Smooth muscle cell (in vitro differentiated cells): ENCODE measurements around the gene CIP2A. TPM values are rescaled to one million over a fixed set of nuclear protein-coding genes. Genes with fewer than 3 reads are reported as not detected.

Experiments used
- DNase-seq: peaks from one replicate; lab custom pipeline; 2025; ENCODE audit not compliant: unreplicated experiment; lab: John Stamatoyannopoulos, UW
- H2AFZ ChIP-seq: fragments of 200-600 bp; sonication (generic); 2 replicates; pipeline ENCODE4 v1.6.0; 2016; ENCODE audit warnings: antibody characterized with exemption, low read depth, mild to moderate bottlenecking
- H3F3A ChIP-seq: fragments of 200-600 bp; sonication (generic); 2 replicates; pipeline ENCODE4 v1.6.0; 2017; ENCODE audit warnings: antibody characterized with exemption, low read depth
- H3K27ac ChIP-seq: fragments of 200-600 bp; sonication (generic); 2 replicates; pipeline ENCODE4 v1.5.1; 2016; ENCODE audit warnings: low read depth, mild to moderate bottlenecking
- H3K27me3 ChIP-seq: fragments of 200-600 bp; sonication (generic); 2 replicates; pipeline ENCODE4 v1.6.1; 2016; ENCODE audit warnings: low read depth, mild to moderate bottlenecking
- H3K36me3 ChIP-seq: fragments of 200-600 bp; sonication (generic); 2 replicates; pipeline ENCODE4 v1.5.1; 2016; ENCODE audit warnings: low read depth
- H3K4me1 ChIP-seq: fragments of 200-600 bp; sonication (generic); 2 replicates; pipeline ENCODE4 v1.5.1; 2016; ENCODE audit warnings: low read depth
- H3K4me2 ChIP-seq: fragments of 200-600 bp; sonication (generic); 2 replicates; pipeline ENCODE4 v1.6.0; 2016; ENCODE audit warnings: mild to moderate bottlenecking
- H3K4me3 ChIP-seq: fragments of 200-600 bp; sonication (generic); 2 replicates; pipeline ENCODE4 v1.5.1; 2016; ENCODE audit warnings: mild to moderate bottlenecking
- H3K79me2 ChIP-seq: fragments of 200-600 bp; sonication (generic); 2 replicates; pipeline ENCODE4 v1.6.0; 2016; ENCODE audit warnings: low read depth, mild to moderate bottlenecking
- H3K9ac ChIP-seq: fragments of 200-600 bp; sonication (generic); 2 replicates; pipeline ENCODE4 v1.6.0; 2016; ENCODE audit warnings: low read depth
- H3K9me3 ChIP-seq: fragments of 200-600 bp; sonication (generic); replicated peaks from 2 replicates; pipeline ENCODE4 v1.5.1; 2016; ENCODE audit warnings: low read depth
- H4K20me1 ChIP-seq: fragments of 200-600 bp; sonication (generic); 2 replicates; pipeline ENCODE4 v1.6.0; 2016; ENCODE audit warnings: low read depth
- WGBS: methylation state at CpG from one replicate; pipeline ENCODE4 v1.1.7; 2016; ENCODE audit warnings: low lambda C conversion rate; 5-methylcytosine and 5-hydroxymethylcytosine counted together
- polyA plus RNA-seq: library from polyadenylated mRNA; unstranded; fragments of >200 nt; fragmentation: Nextera tagmentation; extraction: Ambion mirVana; gene quantifications from 2 replicates; pipeline ENCODE4 v1.2.1, GENCODE V29; 2016
- total RNA-seq: library from RNA; depleted of rRNA; stranded (reverse); fragments of >200 nt; gene quantifications from 2 replicates; pipeline ENCODE4 v1.2.3, GENCODE V29; 2014
- TF ChIP-seq, protein P1 (sequence below): fragments of 200-600 bp; sonication (generic); IDR thresholded peaks from 2 replicates; pipeline ENCODE4 v1.5.1; 2017; ENCODE audit warnings: borderline replicate concordance, mild to moderate bottlenecking, antibody characterized with exemption; ENCODE audit not compliant: insufficient read depth, poor library complexity, severe bottlenecking

The CIP2A gene
- total and polyA plus RNA-seq, 2 experiments from 2014 or later, result 3.3 to 7.4 TPM

DNA sequence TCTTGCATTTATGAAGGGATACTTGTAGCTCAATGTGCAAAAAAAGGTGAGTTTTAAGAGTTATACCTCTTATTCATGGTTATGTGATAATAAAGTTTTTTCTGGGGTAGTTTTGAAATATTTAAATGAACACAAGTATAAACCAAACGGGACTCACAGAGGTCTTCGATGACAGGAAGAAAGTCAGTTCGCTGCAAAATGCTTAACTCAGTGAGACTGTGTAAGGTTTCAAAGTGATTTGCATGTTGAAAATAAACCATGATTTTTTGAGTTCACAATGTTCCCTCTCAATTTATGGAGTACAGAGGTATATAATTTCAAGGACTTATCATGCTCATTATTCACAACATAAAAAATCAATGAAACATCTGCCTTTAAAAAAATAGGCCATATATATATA is 42.5 kb downstream of the CIP2A start:
- H3K9ac ChIP-seq, result no peak overlapping the region
- no peaks in the 10 kb centered on the region for H3K79me2 ChIP-seq
- H3K4me1 ChIP-seq, result no peaks in the 10 kb centered on the region
- H2AFZ ChIP-seq, result peak overlapping the region; percentile 2
- no peaks in the 10 kb centered on the region for H3K27me3 ChIP-seq
- DNase-seq, result no peak
- H4K20me1 ChIP-seq, result no peaks in the 10 kb centered on the region
- H3K9me3 ChIP-seq, result no peaks in the 10 kb centered on the region
- no peak overlapping the region for H3K4me3 ChIP-seq
- 92% methylated on average over 3 of the region's 3 CpGs for WGBS
- H3K4me2 ChIP-seq, result peak overlapping the region; percentile 5
- H3K27ac ChIP-seq, result no peak overlapping the region
- TF ChIP-seq, protein P1, sequence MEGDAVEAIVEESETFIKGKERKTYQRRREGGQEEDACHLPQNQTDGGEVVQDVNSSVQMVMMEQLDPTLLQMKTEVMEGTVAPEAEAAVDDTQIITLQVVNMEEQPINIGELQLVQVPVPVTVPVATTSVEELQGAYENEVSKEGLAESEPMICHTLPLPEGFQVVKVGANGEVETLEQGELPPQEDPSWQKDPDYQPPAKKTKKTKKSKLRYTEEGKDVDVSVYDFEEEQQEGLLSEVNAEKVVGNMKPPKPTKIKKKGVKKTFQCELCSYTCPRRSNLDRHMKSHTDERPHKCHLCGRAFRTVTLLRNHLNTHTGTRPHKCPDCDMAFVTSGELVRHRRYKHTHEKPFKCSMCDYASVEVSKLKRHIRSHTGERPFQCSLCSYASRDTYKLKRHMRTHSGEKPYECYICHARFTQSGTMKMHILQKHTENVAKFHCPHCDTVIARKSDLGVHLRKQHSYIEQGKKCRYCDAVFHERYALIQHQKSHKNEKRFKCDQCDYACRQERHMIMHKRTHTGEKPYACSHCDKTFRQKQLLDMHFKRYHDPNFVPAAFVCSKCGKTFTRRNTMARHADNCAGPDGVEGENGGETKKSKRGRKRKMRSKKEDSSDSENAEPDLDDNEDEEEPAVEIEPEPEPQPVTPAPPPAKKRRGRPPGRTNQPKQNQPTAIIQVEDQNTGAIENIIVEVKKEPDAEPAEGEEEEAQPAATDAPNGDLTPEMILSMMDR, result no peak
- H3K36me3 ChIP-seq, result no peaks in the 10 kb centered on the region
- no peaks in the 10 kb centered on the region for H3F3A ChIP-seq

DNA sequence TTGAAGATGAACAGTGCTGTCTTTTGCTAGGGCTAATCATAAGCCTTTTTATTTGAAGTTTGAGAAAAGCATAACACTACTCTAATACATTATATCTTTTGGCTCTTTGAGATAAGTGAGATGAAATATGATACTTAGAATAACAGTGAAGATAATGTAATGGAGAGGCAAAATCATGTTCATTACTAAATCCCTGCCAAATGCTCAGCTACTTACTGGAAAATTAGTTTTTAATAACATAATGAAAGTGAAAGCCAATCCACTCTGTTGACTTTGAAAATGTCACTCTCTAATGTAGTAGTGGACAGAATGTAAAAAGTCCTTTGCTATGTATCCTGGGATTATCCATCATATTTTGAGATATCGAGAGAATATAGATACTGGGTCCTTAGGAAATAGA is 43.0 kb downstream of the CIP2A start:
- H3K4me1 ChIP-seq, result no peaks in the 10 kb centered on the region
- H3K4me2 ChIP-seq, result peak overlapping the region; percentile 5
- WGBS, result 95% methylated on average over 1 of the region's 1 CpG
- no peak overlapping the region for H3K4me3 ChIP-seq
- H3F3A ChIP-seq, result no peaks in the 10 kb centered on the region
- no peaks in the 10 kb centered on the region for H3K36me3 ChIP-seq
- peak overlapping the region; percentile 2 for H2AFZ ChIP-seq
- H4K20me1 ChIP-seq, result no peaks in the 10 kb centered on the region
- H3K9me3 ChIP-seq, result no peaks in the 10 kb centered on the region
- no peaks in the 10 kb centered on the region for H3K27me3 ChIP-seq
- DNase-seq, result no peak
- no peak overlapping the region for H3K9ac ChIP-seq
- TF ChIP-seq, protein P1, result no peak
- H3K79me2 ChIP-seq, result no peaks in the 10 kb centered on the region
- no peak overlapping the region for H3K27ac ChIP-seq

DNA sequence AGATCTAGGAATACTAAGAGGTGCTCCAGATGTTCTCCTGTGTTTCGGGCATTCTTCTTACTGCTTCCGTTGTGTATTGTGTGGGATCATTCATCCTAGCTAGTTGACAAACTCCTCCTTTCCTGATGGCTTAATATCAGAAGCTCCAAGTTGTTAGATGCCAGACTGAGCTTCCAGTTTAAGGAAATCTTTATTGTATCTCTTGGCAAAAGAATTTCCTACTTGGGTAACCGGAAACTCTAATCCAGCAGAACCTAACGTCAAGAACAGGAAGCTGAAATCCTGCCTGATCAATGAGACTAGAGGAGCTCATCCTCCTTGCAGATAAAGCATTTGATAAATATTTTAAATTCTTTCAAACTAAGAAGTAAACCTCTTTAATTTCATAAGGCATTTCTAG is 51.2 kb downstream of the CIP2A start:
- H3K27ac ChIP-seq, result no peak overlapping the region
- H3K36me3 ChIP-seq, result no peaks in the 10 kb centered on the region
- H3K4me3 ChIP-seq, result no peak overlapping the region
- H3K27me3 ChIP-seq, result no peaks in the 10 kb centered on the region
- no peaks in the 10 kb centered on the region for H3K9me3 ChIP-seq
- WGBS, result 63% methylated on average over 4 of the region's 4 CpGs
- no peaks in the 10 kb centered on the region for H3F3A ChIP-seq
- H4K20me1 ChIP-seq, result no peaks in the 10 kb centered on the region
- DNase-seq, result no peak
- H3K9ac ChIP-seq, result no peak overlapping the region
- no peak overlapping the region for H2AFZ ChIP-seq
- no peaks in the 10 kb centered on the region for H3K4me1 ChIP-seq
- TF ChIP-seq, protein P1, result no peak
- H3K4me2 ChIP-seq, result no peak overlapping the region
- no peaks in the 10 kb centered on the region for H3K79me2 ChIP-seq

DNA sequence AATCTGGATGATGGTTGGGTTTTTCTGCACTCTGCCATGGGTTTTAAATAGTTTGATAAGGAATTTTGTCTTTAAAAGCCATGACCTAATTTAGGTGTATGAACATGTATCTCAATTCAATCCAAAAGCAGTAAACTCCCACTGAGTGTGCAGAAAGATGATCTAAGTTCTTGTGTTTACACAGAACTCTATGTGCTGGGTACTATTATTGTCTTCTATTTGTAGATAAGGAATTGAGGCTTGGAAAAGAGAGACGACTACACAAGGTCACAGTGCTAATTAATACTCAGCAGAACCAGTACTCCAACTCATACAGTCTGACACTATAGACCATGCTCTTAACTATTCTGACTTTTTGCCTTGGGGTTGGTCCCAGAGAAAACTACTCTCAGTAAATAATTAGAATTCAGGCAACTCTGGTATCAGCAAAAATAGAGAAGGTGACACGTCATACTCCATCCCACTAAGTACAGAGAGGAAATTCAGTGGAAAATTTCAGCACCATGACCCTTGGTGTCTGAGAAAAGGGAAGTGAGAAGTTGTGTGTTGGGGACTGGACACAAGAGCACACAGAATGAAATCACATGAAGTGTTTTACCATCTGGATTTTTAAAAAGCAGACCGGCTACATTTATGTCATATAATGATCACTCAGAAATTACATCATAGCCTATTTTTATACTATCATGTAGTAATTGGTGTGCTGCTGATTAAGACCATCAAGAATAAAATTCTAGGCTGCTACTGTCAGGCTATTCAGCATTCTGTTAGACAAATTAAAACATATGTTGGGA is 60.6 kb downstream of the CIP2A start:
- TF ChIP-seq, protein P1, result no peak
- no peak for DNase-seq

More for the DNA sequence above, 60.6 kb downstream of the CIP2A start:
- Histone ChIP-seq H4K20me1 (no peaks in the 10 kb centered on the region), H3K4me3 (no peak overlapping the region), H3K27me3 (no peaks in the 10 kb centered on the region), H2AFZ (no peak overlapping the region), H3K4me1 (peaks cover 26% of the 10 kb centered on the region), H3K4me2 (no peak overlapping the region), H3K9ac (no peak overlapping the region), H3F3A (peaks cover 3% of the 10 kb centered on the region), H3K79me2 (no peaks in the 10 kb centered on the region), H3K9me3 (no peaks in the 10 kb centered on the region), H3K27ac (peak overlapping the region; percentile 78), H3K36me3 (no peaks in the 10 kb centered on the region)
- WGBS, result 41% methylated on average over 3 of the region's 3 CpGs
